GM18520 (cell line): Measurements from ENCODE around the gene DOCK11.
"Not testable (repeated sequence)": the region's sequence is repeated elsewhere in the genome, so short reads cannot be mapped to it uniquely, and the experiment has no call there.

ENCODE experiments used
- ATAC-seq: cut with Tn5 transposase; IDR thresholded peaks from one replicate; pipeline ENCODE4 v1.9.1; 2021; ENCODE audit not compliant: unreplicated experiment

The DOCK11 gene

DNA sequence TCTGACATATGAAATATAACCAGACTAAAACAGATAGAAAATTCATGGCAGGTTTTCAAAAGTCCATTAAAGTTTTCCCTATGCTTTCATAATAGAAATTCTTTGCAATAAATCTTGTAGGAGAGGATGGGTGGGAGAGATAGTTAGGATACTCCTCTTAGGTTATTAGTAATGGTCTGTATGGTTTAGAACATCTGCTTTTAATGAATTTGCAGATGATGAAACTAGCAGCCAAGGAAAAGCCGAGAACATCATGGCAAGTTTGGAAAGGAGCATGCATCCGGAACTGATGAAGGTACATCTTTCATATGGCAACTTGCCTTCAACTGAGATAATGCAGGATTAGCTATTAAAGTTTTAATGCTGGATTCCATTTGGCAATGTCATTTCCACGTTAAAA is 70.7 kb downstream of the DOCK11 start:
- no peak for ATAC-seq

DNA sequence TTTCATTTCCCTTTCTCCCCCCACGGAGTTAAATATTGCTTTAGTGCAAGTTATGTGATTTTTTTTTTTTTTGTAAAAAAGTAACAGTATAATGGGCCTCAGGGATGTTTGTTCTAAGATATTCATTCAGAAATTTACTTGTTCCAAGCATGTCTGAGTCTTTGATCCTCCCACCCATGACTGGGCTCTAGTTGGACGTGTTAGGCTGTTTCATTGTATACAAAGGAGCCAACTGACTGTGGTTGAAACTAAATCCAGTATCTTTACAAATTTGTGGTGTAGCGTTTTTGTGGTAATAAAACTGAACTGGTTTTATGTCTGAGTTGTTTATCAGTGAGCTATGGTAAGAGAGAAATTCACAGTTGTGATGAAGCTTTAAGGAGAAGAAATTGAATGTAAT is 74.1 kb downstream of the DOCK11 start:
- ATAC-seq: no peak

DNA sequence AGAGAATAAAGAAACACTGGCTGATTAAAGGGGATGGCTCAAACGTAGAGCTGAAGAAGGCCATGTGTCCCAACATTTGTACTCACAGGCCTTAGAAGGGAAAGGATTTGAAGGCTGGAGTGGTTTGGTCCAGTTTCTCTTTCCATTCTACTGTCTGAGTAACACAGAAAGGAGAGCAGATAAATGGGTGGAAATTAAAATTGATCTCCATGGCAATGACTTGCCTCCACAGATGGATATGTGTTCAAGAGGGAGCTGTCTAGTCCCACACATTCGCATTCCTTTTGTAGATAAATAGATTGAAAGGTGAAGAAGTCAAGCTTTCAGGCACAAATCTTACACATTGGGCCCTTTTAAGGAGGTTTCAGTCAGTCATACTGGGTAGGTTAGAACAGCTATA is 74.6 kb downstream of the DOCK11 start:
- ATAC-seq: no peak

DNA sequence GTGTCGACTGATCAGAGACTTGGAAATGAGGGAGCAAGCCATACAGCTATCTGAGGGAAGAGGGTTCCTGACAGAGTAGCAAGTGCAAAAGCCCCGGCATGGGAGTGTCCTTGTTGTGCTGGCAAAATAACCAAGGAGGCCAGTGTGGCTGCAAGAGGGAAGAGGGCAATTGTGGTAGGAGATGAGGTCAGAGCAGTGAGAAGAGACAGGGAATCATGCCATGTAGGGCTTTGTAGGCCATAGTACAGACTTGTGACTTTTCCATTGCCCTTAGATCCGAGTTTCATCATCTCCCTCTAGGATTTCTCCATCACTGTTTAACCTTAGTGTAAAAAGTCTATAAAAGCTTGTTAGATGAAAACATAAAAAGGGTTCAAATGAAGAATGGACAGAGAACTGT is 76.2 kb downstream of the DOCK11 start:
- no peak for ATAC-seq

DNA sequence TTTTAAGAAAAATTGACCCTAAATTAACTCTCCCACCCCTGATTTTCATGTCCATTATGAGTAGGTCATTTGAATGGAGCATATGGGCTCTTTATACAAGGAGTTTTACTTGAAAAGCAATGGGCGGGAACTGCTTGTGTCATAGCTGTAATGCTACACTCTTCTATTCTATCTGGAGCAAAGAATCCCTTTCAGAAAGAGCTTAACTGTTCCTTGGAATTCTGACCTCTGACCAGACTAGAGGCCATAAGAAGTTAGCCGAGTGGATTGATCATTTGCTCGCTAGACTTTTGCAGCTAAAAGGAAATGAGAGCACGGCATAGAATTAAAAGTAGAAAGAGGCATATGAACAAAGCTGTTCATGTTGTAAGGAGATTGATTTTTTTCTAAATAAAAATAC is 79.1 kb downstream of the DOCK11 start:
- no peak for ATAC-seq

DNA sequence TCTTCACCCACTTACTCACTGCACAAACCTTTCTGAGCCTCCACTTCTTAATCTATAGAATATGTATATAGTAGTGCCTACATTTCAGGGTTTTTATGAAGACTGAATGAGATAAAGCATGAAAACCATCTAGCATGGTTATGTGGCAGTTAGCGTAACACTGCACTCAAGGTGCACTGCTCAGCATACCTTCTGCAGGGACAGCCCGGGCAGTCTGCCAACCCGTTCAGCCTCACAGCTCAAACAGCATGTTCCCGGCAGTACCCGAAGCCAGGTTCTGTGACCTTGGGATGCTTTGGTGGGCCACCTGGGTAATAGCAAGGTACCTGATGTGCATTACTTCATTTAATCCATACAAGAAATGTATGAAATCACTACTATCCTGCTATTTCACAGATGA is 81.4 kb downstream of the DOCK11 start:
- ATAC-seq: no peak

DNA sequence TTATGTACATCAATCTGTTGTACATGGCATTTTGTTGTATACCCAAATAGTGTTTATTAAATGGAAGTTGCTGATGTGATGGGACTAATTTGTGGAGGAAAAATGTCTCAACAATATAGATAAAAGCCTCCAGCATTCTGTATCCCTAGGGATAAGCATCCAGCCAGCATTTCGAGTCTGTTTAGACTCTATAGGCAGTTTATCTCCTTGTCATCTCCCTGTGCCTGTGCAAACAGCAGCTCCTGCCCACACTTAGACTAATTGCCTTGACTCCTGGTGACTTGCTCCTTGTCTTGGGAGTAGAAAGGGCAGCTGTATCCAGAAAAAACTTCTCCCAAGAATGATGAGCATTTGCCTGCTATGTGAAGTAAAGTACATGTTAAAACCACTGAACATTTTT is 83.8 kb downstream of the DOCK11 start:
- ATAC-seq: no peak

DNA sequence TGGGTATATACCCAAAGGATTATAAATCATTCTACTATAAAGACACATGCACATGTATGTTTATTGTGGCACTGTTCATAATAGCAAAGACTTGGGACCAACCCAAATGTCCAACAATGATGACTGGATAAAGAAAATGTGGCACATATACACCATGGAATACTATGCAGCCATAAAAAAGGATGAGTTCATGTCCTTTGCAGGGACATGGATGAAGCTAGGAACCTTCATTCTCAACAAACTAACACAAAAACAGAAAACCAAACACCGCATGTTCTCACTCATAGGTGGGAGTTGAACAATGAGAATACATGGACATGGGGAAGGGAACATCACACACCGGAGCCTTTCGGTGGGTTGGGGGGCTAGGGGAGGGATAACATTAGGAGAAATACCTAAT is 87.3 kb downstream of the DOCK11 start:
- not testable (repeated sequence) for ATAC-seq

DNA sequence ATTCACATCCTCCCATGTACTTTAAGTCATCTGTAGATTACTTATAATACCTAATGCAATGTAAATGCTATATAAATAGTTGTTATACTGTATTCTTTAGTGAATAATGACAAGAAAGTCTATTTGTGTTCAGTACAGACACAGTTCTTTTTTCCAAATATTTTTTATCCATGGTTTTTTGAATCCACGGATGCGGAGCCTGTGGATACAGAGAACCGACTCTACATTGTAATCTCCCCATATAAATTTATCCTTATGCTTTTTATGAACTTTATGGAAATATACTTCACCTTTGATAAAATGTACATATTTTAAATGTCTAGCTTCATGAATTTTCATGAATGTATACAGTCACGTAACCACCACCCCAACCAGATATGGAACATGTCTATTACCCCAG is 88.2 kb downstream of the DOCK11 start:
- no peak for ATAC-seq

DNA sequence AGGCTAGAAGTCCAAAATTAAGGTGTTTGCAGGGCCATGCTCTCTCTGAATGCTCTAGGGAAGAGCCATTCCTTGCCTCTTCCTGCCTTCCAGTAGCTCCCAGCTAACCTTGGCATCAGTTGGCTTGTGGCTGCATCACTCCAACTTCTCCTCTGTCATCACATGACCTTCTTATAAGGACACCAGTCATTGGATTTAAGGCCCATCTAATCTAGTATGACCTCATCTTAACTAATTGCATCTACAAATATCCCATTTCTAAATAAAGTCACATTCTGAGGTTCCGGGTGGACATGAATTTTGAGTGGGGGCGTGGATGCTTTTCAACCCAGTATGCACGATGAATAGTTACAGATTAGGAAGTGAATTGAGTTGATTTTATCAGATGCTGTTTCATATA is 89.7 kb downstream of the DOCK11 start:
- ATAC-seq: no peak

DNA sequence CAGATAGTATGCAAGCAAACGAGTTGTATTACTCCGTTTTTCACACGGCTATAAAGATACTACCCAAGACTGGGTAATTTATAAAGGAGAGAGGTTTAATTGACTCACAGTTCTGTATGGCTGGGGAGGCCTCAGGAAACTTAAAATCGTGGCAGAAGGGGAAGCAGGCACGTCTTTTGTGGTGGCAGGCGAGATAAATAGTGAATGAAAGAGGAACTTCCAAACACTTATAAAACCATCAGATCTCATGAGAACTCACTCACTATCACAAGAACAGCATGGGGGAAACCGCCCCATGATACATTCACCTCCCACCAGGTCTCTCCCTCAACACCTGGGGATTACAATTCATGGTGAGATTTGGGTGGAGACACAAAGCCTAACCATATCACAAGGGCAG is 90.6 kb downstream of the DOCK11 start:
- ATAC-seq: not testable (repeated sequence)

DNA sequence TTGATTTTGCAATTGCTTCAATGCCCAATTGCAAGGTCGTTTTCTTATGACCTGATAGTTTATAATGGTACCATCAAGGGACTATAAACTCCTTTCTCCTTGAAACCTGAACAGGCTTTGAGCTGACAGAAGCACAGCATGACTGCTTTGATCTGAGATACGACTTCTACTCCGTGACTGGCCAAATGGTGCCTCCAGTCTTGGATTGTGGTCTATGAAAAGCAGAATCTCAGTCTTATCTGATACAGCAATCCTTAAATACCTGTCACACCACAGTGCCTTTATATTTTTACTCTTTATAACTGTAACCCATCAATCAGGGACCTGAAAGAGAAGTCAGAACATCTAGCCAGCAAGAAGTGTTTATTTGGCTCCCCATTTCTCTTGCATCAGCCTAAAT is 93.1 kb downstream of the DOCK11 start:
- no peak for ATAC-seq

DNA sequence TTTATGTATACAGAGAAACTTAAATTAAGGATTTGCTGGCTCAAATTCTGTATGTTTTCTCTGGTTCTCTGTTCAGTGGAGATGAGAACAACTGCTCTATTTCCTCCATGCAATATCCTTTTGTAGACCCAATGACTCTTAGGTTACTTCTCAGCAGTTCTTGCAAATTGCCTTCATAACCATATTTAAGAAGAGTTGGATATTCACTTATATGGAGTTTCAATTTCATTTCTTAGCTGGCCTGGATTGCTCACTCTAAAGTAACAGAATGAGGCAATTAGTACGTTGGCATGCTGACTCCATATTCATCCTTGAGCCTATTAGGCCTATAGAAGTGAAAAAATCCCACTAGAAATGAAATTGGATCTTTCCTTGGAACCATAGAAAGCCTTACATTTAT is 93.6 kb downstream of the DOCK11 start:
- no peak for ATAC-seq

DNA sequence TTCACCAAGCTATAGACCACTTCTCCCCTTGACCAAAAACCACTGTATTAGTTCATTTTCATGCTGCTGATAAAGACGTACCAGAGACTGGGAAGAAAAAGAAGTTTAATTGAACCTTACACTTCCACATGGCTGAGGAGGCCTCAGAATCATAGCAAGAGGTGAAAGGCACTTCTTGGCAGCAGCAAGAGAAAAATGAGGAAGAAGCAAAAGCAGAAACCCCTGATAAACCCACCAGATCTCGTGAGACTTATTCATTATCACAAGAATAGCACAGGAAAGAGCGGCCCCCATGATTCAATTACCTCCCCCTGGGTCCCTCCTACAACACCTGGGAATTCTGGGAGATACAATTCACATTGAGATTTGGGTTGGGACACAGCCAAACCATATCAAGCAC is 97.8 kb downstream of the DOCK11 start:
- no peak for ATAC-seq

DNA sequence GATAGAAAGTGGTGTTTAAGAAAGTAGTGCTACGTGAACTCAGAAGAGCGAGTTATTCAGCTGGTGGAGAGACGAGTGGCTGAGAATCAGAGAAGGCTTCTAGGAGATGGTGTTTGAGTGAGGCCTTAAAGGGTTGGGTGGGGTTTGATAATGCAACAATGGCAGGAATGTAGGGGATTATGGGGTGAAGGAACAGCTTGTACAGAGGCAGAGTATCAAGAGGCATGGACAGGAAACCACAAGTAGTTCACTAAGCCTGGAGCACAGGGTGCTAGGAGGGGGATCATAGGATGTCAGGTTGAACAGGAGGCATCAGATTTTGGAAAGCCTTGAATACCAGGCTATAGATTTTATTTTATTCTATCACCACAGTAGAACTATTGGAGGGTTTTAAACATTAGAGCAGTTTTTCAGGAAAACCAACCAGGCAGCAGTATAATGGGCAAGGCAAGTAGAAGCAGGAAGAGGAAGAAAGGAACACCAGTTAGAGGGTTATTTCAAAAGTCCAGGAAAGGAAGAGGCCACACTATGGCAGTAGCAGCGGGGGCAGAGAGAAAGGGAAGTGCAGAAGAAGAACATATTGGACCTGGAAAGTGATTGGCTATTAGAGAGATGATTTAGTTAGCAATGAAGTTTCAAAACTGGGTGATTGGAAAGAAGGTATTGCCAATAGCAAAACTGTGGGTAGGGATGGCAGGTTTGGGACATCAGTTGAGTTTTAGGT is 99.2 kb downstream of the DOCK11 start:
- no peak for ATAC-seq

DNA sequence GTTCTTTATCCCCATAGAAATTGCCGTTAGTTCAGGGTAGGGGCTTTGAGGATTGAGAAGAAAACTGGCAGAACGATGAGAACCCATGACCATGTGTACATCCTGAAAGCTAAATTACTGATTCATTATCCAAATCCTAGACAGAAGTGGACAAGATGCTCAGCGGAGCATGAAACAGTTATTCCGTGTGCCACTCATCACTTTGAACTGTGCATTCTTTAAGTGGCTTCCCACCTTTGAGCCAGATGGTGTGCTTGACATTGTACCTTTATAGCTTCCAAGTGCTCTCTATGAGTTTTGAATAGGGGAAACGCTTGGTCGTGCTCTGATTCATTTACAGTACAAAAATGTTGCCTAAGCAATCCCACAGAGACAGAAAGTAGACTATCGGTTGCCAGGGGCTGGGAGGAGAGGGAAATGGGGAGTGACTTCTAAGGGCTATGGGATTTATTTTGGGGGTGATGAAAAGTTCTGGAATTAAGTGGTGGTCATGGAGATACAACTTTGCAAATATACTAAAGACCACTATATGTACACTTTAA is 100.0 kb downstream of the DOCK11 start:
- no peak for ATAC-seq

DNA sequence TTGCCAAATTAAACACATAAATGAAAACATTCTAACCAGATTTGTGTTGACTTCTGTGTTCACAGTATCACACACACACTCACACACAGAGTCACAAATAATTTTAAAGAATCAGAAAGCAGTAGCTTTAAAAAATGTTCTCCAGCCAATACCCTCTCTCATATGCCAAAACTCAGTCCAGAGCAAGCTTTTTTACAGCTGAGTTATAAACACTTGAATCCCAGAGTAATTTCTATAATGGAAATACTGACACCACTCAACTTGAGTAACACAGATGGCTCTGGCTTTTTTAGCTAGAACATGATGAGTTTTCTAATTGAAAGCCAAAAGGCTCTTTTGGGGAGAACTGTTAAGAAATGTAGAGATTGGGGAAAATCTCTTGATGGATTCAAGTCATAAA is 100.8 kb downstream of the DOCK11 start:
- ATAC-seq: no peak

DNA sequence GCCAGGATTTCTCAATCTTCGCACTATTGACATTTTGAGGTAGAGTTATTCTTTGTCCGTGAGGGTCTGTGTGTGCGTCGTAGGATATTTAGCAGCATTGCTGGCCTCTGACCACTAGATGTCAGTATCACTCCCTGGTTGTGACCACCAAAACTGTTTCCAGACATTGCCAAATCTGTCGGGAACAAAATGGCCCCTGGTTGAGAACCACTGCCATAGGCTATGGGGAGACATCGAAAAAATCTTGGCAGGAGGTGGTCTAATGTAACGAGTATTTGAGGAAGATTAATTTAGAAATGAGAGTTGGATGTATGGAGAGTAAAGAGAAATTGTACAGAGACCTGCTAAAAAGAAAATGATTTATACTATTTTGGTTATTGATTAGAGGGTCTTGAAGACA is 108.4 kb downstream of the DOCK11 start:
- no peak for ATAC-seq

DNA sequence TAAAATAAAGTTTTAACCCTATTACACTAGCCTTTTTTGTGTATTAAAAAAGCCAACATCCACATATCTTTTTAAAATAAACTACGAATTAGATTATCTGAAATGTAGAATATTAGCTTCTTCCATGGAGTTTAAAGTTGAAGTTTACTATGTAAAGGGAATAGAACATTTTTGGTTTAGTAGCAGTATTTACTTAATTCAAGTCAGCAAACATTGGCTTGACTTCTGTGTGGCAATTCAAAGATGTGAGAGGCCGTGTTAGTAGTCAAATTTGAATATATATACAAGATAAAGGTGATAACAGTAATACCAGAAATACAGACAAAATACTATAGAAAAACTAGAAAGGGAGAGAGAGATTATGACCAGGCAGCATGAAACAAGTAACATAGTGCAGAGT is 116.7 kb downstream of the DOCK11 start:
- ATAC-seq: no peak

DNA sequence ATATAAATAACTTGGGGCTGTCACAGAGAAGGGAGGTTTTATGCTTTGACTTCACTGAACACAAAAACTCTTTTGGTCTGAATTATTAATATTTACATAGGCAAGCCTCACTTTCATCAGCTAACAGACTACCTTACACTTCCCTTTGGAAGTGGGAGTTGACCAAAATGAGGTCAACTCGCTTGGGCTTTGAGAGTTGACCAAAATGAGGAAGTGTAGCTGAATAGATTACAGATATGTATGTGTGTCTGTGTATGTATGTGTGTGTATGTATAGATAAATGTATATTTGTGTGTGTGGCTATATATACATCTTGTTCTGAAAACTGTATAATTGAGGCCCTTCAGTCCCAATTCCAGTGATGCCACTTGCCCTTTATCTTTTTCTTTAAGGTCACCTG is 118.5 kb downstream of the DOCK11 start:
- ATAC-seq: no peak

DNA sequence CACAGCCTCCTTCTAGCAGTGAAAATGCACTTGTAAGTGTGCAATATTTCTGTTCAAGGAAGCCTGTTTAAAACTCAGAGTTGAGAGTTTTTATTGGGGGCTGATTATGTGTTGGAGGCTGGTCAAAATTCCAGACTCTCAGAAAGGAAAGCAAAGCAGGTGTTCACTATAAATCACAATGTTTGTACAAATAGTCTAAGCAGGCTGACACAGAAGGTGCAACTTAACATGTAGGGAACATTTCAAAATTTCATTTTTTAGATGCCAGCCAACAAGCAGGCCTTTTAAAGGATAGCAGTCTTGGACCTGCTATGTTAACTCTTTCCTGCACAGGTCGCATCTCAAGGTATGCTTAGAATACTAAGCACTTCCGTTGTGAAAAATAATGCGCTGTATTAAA is 119.5 kb downstream of the DOCK11 start:
- ATAC-seq: no peak

DNA sequence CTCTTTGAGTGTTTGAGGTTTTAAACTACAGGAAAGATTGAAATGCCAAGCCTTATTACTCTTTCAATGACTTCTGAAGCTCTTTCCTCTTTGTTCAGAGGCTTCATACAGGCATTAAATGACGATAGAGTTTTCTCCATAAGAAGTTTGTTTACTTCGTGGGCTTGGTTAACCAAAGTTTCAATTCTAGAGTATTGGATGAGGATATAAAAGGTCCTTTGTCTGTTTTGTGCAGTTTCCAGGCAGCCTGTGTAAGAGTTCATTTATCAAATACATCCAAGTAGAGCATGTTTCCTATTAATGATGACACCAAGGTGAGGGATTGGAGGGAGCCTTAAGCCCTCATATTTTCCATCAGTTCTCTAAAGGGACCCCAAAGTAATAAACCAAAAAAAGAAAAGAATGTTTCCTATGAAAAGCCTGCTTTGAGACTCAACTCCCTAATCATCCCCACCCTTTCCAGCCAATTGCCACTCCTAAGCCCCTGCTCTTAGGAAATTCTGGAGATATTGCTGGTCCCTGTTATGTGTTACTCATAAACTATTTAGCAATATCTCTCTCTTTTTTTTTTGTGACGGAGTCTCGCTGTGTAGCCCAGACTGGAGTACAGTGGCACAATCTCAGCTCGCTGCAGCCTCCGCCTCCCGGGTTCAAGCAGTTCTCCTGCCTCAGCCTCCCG is 125.6 kb downstream of the DOCK11 start:
- no peak for ATAC-seq

DNA sequence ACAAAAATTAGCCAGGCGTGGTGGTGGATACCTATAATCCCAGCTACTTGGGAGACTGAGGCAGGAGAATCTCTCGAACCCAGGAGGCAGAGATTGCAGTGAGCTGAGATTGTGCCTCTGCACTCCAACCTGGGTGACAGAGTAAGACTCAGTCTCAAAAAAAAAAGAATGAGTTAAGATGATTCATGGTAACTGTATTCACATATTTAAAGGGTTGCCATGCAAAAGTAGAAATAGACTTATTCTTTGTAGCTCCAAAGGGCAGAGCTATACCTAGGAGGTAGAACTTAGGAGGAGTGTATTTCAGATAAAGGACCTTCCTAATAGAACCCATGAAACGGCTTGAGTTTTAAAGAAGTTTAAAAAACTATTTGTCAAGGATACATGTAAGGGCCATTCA is 127.4 kb downstream of the DOCK11 start:
- ATAC-seq: no peak
